ENCODE results near the gene MEST.
"Not testable (repeated sequence)": the region's sequence is repeated elsewhere in the genome, so short reads cannot be mapped to it uniquely, and the experiment has no call there.

MEST gene

DNA sequence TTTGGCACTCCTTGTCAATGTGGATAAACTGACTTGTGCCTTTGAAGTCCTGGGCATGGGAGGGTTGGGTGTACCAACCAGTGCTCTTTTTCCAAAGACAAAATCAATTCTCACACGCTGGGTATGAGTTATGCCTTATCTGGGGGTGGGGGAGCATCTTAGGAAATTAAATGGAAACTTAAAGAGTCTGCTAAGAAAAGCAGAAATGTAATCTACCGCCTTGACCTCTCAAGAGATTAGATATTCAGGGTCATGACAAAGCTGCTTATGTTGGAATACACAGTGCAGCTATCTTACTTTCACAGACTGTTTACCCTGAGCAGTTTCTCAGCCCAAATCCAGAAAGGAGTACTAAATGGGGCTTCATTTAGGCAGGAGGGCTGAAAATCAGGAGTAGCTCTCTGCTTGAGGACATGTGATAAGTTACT, 2.6 kb downstream of the MEST start:
- in situ Hi-C loops (cut with HindIII; ENCODE audit: low sequenced_read_pairs): no loop called here
- DNase-seq (ENCODE audit: low read depth, low spot score): no peak
- TF ChIP-seq, protein P1, sequence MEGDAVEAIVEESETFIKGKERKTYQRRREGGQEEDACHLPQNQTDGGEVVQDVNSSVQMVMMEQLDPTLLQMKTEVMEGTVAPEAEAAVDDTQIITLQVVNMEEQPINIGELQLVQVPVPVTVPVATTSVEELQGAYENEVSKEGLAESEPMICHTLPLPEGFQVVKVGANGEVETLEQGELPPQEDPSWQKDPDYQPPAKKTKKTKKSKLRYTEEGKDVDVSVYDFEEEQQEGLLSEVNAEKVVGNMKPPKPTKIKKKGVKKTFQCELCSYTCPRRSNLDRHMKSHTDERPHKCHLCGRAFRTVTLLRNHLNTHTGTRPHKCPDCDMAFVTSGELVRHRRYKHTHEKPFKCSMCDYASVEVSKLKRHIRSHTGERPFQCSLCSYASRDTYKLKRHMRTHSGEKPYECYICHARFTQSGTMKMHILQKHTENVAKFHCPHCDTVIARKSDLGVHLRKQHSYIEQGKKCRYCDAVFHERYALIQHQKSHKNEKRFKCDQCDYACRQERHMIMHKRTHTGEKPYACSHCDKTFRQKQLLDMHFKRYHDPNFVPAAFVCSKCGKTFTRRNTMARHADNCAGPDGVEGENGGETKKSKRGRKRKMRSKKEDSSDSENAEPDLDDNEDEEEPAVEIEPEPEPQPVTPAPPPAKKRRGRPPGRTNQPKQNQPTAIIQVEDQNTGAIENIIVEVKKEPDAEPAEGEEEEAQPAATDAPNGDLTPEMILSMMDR (IDR thresholded peaks at IDR 0.05; ENCODE audit: low read depth, low read length): no peak
- H3K4me3 ChIP-seq (ENCODE audit: low read depth, low read length): peak overlapping the region; percentile 68

DNA sequence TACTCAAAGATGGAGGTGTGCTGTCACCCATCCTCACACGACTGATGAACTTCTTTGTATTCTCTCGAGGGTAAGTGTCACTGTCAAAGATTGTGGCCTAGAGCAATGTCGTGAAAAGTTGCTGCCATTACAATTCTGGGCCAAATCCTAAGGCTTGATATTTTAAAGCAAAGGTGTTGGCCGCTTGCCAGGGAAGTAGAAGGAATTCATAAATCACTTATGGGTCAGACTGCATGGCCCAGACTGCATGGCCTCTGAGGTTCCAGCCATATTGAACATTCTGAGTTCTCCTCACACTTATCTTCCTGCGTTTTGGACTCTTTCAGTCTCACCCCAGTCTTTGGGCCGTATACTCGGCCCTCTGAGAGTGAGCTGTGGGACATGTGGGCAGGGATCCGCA, 8.6 kb downstream of the MEST start:
- H3K4me3 ChIP-seq (ENCODE audit: low read depth, low read length): no peak overlapping the region
- TF ChIP-seq, protein P1 (IDR thresholded peaks at IDR 0.05; ENCODE audit: low read depth, low read length): no peak
- DNase-seq (ENCODE audit: low read depth, low spot score): no peak
- in situ Hi-C loops (cut with HindIII; ENCODE audit: low sequenced_read_pairs): no loop called here

DNA sequence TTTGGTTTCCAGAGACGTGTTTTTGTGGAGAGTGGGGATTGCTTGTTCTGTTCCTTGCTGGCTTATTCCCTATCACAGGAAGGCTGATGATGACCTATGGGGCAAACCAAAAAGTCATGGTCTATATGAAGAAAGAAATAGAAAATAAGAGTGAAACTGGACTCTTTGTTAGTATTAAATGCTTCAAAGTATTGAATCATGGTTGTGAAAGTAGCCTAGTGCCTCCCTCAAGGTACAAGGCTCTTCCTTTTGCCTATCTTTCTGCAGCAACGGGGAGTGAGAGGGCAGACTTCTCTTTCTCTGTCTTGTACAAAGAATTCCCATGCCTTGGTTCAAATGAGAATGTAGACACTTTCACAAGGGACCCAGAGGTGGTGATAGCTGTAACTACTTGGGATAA, 9.0 kb downstream of the MEST start:
- H3K4me3 ChIP-seq (ENCODE audit: low read depth, low read length): no peak overlapping the region
- in situ Hi-C loops (cut with HindIII; ENCODE audit: low sequenced_read_pairs): no loop called here
- TF ChIP-seq, protein P1 (IDR thresholded peaks at IDR 0.05; ENCODE audit: low read depth, low read length): no peak
- DNase-seq (ENCODE audit: low read depth, low spot score): no peak

DNA sequence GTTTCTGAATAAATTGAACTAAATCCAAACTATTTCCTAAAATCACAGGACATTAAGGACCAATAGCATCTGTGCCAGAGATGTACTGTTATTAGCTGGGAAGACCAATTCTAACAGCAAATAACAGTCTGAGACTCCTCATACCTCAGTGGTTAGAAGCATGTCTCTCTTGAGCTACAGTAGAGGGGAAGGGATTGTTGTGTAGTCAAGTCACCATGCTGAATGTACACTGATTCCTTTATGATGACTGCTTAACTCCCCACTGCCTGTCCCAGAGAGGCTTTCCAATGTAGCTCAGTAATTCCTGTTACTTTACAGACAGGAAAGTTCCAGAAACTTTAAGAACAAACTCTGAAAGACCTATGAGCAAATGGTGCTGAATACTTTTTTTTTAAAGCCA, 13.9 kb downstream of the MEST start:
- TF ChIP-seq, protein P1 (IDR thresholded peaks at IDR 0.05; ENCODE audit: low read depth, low read length): no peak
- in situ Hi-C loops (cut with HindIII; ENCODE audit: low sequenced_read_pairs): no loop called here
- no peak for DNase-seq (ENCODE audit: low read depth, low spot score)
- H3K4me3 ChIP-seq (ENCODE audit: low read depth, low read length): no peak overlapping the region

DNA sequence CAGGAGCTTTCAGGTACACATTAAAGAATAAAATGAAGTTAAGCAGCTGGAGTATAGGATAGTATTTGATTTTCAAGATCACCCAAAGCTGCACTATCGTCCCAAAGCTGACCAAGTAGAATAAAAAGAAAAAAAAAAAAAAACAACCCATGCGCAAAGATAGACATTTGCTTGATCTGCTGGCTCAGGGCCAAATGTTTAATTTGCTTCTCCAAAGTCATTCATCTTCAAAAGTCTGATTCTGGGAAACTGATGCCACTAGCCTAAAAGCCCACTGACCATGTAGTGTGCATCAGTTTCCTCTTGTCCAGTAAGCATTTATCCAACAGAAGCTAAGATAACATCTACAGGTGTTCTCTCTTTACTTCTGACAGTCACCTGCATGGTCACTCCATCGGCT, 14.5 kb downstream of the MEST start:
- DNase-seq (ENCODE audit: low read depth, low spot score): no peak
- no peak overlapping the region for H3K4me3 ChIP-seq (ENCODE audit: low read depth, low read length)
- TF ChIP-seq, protein P1 (IDR thresholded peaks at IDR 0.05; ENCODE audit: low read depth, low read length): no peak
- in situ Hi-C loops (cut with HindIII; ENCODE audit: low sequenced_read_pairs): no loop called here

DNA sequence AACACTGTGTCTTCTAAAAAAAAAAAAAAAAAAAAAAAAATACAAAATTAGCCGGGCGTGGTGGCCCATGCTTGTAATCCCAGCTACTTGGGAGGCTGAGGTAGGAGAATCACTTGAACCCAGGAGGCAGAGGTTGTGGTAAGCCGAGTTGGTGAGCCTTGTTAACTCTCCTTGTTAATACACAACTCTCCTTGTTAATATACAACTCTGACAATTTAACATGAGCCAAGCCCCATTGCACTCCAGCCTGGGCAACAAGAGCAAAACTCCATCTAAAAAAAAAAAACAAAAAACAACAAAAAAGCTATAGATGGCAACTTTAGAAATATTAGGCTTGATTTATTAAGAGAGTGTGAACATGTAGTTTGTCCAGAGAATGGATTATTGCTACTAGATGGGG, 20.2 kb downstream of the MEST start:
- in situ Hi-C loops (cut with HindIII; ENCODE audit: low sequenced_read_pairs); H3K4me3 ChIP-seq (ENCODE audit: low read depth, low read length); DNase-seq (ENCODE audit: low read depth, low spot score): not testable (repeated sequence)

DNA sequence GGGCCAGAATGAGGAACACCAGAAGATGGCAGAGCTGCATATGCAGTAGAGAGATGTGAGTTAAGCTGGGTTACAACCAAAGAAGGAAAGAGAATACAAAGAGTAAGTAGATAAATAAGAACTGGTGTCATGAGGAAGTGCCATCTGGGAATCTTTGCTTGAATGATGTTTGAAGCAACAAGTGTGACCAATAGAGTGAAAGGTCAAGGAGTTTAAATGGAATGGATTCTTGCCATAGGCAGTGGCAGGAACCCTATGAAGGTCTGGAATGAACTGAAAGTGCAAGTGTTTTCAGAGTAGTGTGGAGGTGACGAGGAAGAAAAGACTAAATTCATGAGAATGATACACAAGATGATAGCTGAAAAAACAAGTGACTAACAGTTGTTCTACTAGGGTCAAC, 21.6 kb downstream of the MEST start:
- TF ChIP-seq, protein P1 (IDR thresholded peaks at IDR 0.05; ENCODE audit: low read depth, low read length): no peak

More for the DNA sequence above, 21.6 kb downstream of the MEST start:
- in situ Hi-C loops (cut with HindIII; ENCODE audit: low sequenced_read_pairs): no loop called here
- H3K4me3 ChIP-seq (ENCODE audit: low read depth, low read length): no peak overlapping the region
- DNase-seq (ENCODE audit: low read depth, low spot score): no peak
